Measurements from ENCODE around the gene ZNF680. TPM values are rescaled to one million over a fixed set of nuclear protein-coding genes. Genes with fewer than 3 reads are reported as not detected.
A peak's percentile ranks its signal among the peaks of the same experiment; 100 is the strongest.

The ZNF680 gene
- total RNA-seq, 1 experiment from 2014 or later: 11.2 TPM

DNA sequence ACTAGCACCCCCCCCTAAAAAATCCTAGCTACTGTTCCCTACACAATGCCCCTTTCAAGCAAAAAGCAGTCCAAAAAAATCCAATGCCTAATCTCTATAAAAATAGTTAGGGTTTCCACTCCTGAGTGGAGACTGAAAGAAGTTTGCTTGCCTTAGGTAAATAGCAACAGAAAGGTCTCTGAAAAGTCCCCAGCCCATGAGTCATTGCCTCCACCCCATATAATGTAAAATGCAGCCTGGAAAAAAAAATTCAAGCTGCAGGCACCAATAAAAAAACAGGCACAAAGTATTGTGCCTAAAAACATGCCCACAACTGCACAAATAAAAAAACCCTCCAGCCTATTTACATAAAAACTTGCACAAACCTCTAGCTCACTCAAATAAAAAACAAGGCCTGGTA is 47.5 kb downstream of the ZNF680 start (continued):
- no peak for TF ChIP-seq REST (IDR thresholded peaks at IDR 0.05; ENCODE audit: low read depth)
- no peak for TF ChIP-seq ATF3 (IDR thresholded peaks at IDR 0.05)

DNA sequence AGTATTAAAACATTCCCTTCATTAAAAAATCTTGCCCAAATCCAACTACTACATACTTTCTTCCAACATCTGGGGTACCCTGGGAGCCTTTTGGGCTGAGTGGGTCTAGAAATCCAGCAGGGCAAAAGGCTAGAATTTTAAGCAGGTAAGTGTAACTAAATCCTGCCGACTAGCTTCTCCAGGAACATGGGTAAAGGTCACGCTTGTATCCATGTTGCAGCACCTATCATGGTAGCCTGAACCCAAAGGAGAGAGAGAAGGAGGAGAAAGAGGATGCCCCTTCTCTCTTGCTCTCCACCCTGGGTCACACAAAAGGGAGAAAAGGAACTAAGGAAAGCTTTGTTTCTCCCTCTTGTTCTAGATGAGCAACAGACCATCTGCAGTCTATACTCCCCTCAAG is 53.3 kb downstream of the ZNF680 start:
- DNase-seq (ENCODE audit: low read depth, low spot score) (no peak), ATAC-seq (no peak)
- Histone ChIP-seq H3K36me3 (ENCODE audit: control insufficient read depth in 1 of 2, insufficient read depth in 2 of 2, low read length in 2 of 2) (no peaks in the 10 kb centered on the region), H3K9ac (ENCODE audit: low read length) (no peak overlapping the region), H2AFZ (ENCODE audit: low read depth, low read length, poor library complexity, severe bottlenecking) (no peak overlapping the region), H3K27me3 (ENCODE audit: insufficient read depth, low read length) (no peaks in the 10 kb centered on the region), H3K79me2 (ENCODE audit: insufficient read depth, low read length) (no peaks in the 10 kb centered on the region; the same call in 1 of the 2 replicates), H3K27ac (ENCODE audit: low read depth, low read length) (no peak overlapping the region), H3K4me2 (ENCODE audit: low read length) (no peak overlapping the region), H3K9me3 (ENCODE audit: control insufficient read depth in 1 of 2, insufficient read depth in 1 of 2, low read depth in 1 of 2, low read length in 2 of 2) (peaks cover 6 to 8% of the 10 kb centered on the region in 2 experiments; a peak in 3 of 4 replicates), H4K20me1 (ENCODE audit: insufficient read depth) (no peaks in the 10 kb centered on the region), H3K9me2 (ENCODE audit: insufficient read depth) (no peaks in the 10 kb centered on the region), H3K4me1 (ENCODE audit: control insufficient read depth in 1 of 2, insufficient read depth in 2 of 2, low read length in 2 of 2) (no peaks in the 10 kb centered on the region), H3K4me3 (replicated peaks in 1 of 2; ENCODE audit: low read depth in 1 of 2, low read length in 2 of 2) (no peak overlapping the region)
- no TSS peak for BruUV-seq (replicated peaks)
- no peak for TF ChIP-seq YY1 (IDR thresholded peaks at IDR 0.05; ENCODE audit: extremely low read depth, insufficient replicate concordance, low read depth, low read length)
- TF ChIP-seq CBX3 (IDR thresholded peaks at IDR 0.05; ENCODE audit: low read depth): 0 out of 2 replicates have a peak, but pooled peaks have one; percentile 23
- no peak for TF ChIP-seq POLR2A (IDR thresholded peaks at IDR 0.05; ENCODE audit: borderline replicate concordance, extremely low read depth, insufficient read depth, insufficient read length)
- POLR2A ChIA-PET: no interaction called here
- CTCF ChIA-PET: no interaction called here
- intact Hi-C loops (cut with micrococcal nuclease): loop anchor here (5.0 kb wide), 1 partner anchor 37 kb away; no protein-coding TSS in a partner anchor
- RAD21 ChIA-PET (ENCODE audit: low non-redundant PET in 1 of 2, low total read pairs in 2 of 2, uncharacterized antibody in 2 of 2, unreplicated experiment in 2 of 2): no interaction called here

Measured in HCT116 (cell line).